Measurements from ENCODE around the gene MARCHF6.

DNA sequence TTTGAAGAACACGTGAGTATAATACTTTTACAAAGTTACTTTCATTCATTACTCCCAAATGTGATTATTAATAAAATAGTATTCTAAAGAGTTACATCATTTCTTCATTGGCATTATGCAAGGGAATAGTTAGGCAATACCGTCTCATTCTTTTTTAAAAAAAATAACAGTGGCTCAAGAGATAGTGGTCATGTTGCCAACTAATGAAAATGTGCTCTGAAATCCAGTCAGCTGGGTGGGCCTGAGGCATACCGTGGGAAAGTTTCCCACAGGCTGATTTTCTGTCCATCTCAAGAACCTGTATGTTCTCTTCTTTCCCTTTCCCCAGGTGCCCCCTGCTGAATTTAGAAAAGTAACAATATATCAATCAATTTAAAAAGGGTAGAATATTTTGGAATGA is 47.3 kb downstream of the MARCHF6 start:
- TF ChIP-seq, protein P1, sequence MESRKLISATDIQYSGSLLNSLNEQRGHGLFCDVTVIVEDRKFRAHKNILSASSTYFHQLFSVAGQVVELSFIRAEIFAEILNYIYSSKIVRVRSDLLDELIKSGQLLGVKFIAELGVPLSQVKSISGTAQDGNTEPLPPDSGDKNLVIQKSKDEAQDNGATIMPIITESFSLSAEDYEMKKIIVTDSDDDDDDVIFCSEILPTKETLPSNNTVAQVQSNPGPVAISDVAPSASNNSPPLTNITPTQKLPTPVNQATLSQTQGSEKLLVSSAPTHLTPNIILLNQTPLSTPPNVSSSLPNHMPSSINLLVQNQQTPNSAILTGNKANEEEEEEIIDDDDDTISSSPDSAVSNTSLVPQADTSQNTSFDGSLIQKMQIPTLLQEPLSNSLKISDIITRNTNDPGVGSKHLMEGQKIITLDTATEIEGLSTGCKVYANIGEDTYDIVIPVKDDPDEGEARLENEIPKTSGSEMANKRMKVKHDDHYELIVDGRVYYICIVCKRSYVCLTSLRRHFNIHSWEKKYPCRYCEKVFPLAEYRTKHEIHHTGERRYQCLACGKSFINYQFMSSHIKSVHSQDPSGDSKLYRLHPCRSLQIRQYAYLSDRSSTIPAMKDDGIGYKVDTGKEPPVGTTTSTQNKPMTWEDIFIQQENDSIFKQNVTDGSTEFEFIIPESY (CRISPR knock-in tag; IDR thresholded peaks at IDR 0.05): no peak
- no peak for TF ChIP-seq POLR2AphosphoS5 (IDR thresholded peaks at IDR 0.05; ENCODE audit: control insufficient read depth, insufficient read depth, low read depth, low read length)
- TF ChIP-seq, protein P2, sequence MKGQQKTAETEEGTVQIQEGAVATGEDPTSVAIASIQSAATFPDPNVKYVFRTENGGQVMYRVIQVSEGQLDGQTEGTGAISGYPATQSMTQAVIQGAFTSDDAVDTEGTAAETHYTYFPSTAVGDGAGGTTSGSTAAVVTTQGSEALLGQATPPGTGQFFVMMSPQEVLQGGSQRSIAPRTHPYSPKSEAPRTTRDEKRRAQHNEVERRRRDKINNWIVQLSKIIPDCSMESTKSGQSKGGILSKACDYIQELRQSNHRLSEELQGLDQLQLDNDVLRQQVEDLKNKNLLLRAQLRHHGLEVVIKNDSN (CRISPR knock-in tag; IDR thresholded peaks at IDR 0.05): no peak
- TF ChIP-seq POLR2AphosphoS2 (IDR thresholded peaks at IDR 0.05; ENCODE audit: low read length): no peak
- no peak for TF ChIP-seq TEAD2 (tag; IDR thresholded peaks at IDR 0.05)
- no peak for TF ChIP-seq ELF1 (tag; IDR thresholded peaks at IDR 0.05)
- TF ChIP-seq HDAC6 (IDR thresholded peaks at IDR 0.05; ENCODE audit: low read depth, low read length): no peak
- TF ChIP-seq, protein P3, sequence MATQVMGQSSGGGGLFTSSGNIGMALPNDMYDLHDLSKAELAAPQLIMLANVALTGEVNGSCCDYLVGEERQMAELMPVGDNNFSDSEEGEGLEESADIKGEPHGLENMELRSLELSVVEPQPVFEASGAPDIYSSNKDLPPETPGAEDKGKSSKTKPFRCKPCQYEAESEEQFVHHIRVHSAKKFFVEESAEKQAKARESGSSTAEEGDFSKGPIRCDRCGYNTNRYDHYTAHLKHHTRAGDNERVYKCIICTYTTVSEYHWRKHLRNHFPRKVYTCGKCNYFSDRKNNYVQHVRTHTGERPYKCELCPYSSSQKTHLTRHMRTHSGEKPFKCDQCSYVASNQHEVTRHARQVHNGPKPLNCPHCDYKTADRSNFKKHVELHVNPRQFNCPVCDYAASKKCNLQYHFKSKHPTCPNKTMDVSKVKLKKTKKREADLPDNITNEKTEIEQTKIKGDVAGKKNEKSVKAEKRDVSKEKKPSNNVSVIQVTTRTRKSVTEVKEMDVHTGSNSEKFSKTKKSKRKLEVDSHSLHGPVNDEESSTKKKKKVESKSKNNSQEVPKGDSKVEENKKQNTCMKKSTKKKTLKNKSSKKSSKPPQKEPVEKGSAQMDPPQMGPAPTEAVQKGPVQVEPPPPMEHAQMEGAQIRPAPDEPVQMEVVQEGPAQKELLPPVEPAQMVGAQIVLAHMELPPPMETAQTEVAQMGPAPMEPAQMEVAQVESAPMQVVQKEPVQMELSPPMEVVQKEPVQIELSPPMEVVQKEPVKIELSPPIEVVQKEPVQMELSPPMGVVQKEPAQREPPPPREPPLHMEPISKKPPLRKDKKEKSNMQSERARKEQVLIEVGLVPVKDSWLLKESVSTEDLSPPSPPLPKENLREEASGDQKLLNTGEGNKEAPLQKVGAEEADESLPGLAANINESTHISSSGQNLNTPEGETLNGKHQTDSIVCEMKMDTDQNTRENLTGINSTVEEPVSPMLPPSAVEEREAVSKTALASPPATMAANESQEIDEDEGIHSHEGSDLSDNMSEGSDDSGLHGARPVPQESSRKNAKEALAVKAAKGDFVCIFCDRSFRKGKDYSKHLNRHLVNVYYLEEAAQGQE (IDR thresholded peaks at IDR 0.05; ENCODE audit: borderline replicate concordance): no peak
- TF ChIP-seq, protein P3 (CRISPR knock-in tag; IDR thresholded peaks at IDR 0.05; ENCODE audit: low read depth): no peak
- TF ChIP-seq ZNF23 (CRISPR knock-in tag; IDR thresholded peaks at IDR 0.05): no peak
- no peak for TF ChIP-seq EZH2 (IDR thresholded peaks at IDR 0.05; ENCODE audit: borderline replicate concordance, low read depth, low read length)
- no peak for TF ChIP-seq KLF6 (CRISPR knock-in tag; IDR thresholded peaks at IDR 0.05; ENCODE audit: borderline replicate concordance)
